A549 (cell line): ENCODE measurements around the gene ADARB2. TPM values are rescaled to one million over a fixed set of nuclear protein-coding genes. Genes with fewer than 3 reads are reported as not detected.

Experiments
- ATAC-seq, 2 experiments: fragments of 200-7000 bp in 1 of 2; fragments of >200 bp in 1 of 2; cut with Nextera tagmentation in 1 of 2; cut with Tn5 transposase in 1 of 2; 3 replicates each; pipeline versions ENCODE4 v1.8.0 to v1.9.1; 2018 to 2020; ENCODE audit warnings: mild to moderate bottlenecking in 1 of 2, moderate library complexity in 1 of 2
- CTCF ChIA-PET: fragments of 300-600 bp; sonication (Branson Sonifier 250); formaldehyde crosslinking; extraction: SDS; loops from one replicate; lab custom pipeline; 2021; ENCODE audit warnings: antibody characterized with exemption, inconsistent platforms; lab: Yijun Ruan, JAX
- POLR2A ChIA-PET: fragments of 350-600 bp; formaldehyde crosslinking; extraction: SDS; loops from one replicate; lab custom pipeline; 2021; ENCODE audit warnings: antibody characterized with exemption, inconsistent platforms; lab: Yijun Ruan, JAX
- DNase-seq, 2 experiments: peaks; one replicate each; pipeline versions ENCODE4 v3.0.0 to v3.0.0-alpha.2; 2011 to 2016; ENCODE audit warnings: low read depth in 1 of 2, low spot score in 1 of 2
- FAIRE-seq: peaks from 2 replicates; lab custom pipeline; 2011; peaks lifted over from hg19 to GRCh38; lab: Jason Lieb, UNC
- H3K27ac ChIP-seq, 2 experiments: fragments of >200 bp; sonication (Bioruptor Twin); formaldehyde crosslinking; 3 replicates each; pipeline ENCODE4 v1.5.1; 2016 to 2017
- H3K4me1 ChIP-seq: fragments of >200 bp; sonication (Bioruptor Twin); formaldehyde crosslinking; 3 replicates; pipeline ENCODE4 v1.6.1; 2016
- H3K4me2 ChIP-seq: fragments of >200 bp; sonication (Bioruptor Twin); formaldehyde crosslinking; 3 replicates; pipeline ENCODE4 v1.6.1; 2016
- H3K4me3 ChIP-seq: fragments of >200 bp; sonication (Bioruptor Twin); formaldehyde crosslinking; 3 replicates; pipeline ENCODE4 v1.5.1; 2016
- H3K9me3 ChIP-seq: fragments of >200 bp; sonication (Bioruptor Twin); formaldehyde crosslinking; 3 replicates; pipeline ENCODE4 v1.6.1; 2016
- CBX2 ChIP-seq: fragments of 200-600 bp; sonication (generic); IDR thresholded peaks from 2 replicates; pipeline ENCODE4 v1.6.1; 2016; ENCODE audit warnings: low read depth, mild to moderate bottlenecking, borderline replicate concordance
- CBX8 ChIP-seq: fragments of 200-600 bp; sonication (generic); IDR thresholded peaks from 2 replicates; pipeline ENCODE4 v1.6.1; 2016
- CHD2 ChIP-seq: fragments of 150-350 bp; IDR thresholded peaks from 2 replicates; pipeline ENCODE4 v1.6.1; 2014; ENCODE audit warnings: low read length; ENCODE audit not compliant: partially characterized antibody
- CHD4 ChIP-seq: fragments of 200-600 bp; sonication (generic); IDR thresholded peaks from 2 replicates; pipeline ENCODE4 v1.6.1; 2016; ENCODE audit warnings: antibody characterized with exemption, mild to moderate bottlenecking, borderline replicate concordance
- EHF ChIP-seq: fragments of 250-450 bp; sonication (Bioruptor Pico); IDR thresholded peaks from 2 replicates; pipeline ENCODE4 v1.5.0; 2020; ENCODE audit warnings: mild to moderate bottlenecking
- GATA3 ChIP-seq: IDR thresholded peaks from 2 replicates; pipeline ENCODE4 v1.6.1; 2012; ENCODE audit warnings: borderline replicate concordance
- HDAC2 ChIP-seq: fragments of 200-600 bp; sonication (generic); IDR thresholded peaks from 2 replicates; pipeline ENCODE4 v1.6.1; 2016
- HEYL ChIP-seq: fragments of 250-450 bp; sonication (Bioruptor Pico); IDR thresholded peaks from 2 replicates; pipeline ENCODE4 v1.8.0; 2021; ENCODE audit warnings: mild to moderate bottlenecking, moderate library complexity
- HMGXB4 ChIP-seq: fragments of 250-450 bp; sonication (Bioruptor Pico); IDR thresholded peaks from 2 replicates; pipeline ENCODE4 v1.5.0; 2021; ENCODE audit warnings: mild to moderate bottlenecking, moderate library complexity, borderline replicate concordance
- JUN ChIP-seq, 2 experiments: fragments of >200 bp; sonication (Bioruptor Twin); formaldehyde crosslinking; IDR thresholded peaks; 2 replicates in 1 of 2; 3 replicates in 1 of 2; pipeline ENCODE4 v1.6.1; 2016 to 2017
- NFE2L2 ChIP-seq: fragments of 150-350 bp; conservative IDR thresholded peaks from 2 replicates; pipeline ENCODE4 v1.6.1; 2014; ENCODE audit warnings: low read length
- NR3C1 ChIP-seq: fragments of >200 bp; sonication (Bioruptor Twin); formaldehyde crosslinking; IDR thresholded peaks from 3 replicates; pipeline ENCODE4 v1.6.1; 2017
- RARB ChIP-seq: fragments of 250-450 bp; sonication (Bioruptor Pico); IDR thresholded peaks from 2 replicates; pipeline ENCODE4 v1.8.0; 2021; ENCODE audit warnings: mild to moderate bottlenecking, moderate library complexity
- RCOR1 ChIP-seq: fragments of 150-350 bp; IDR thresholded peaks from 2 replicates; pipeline ENCODE4 v1.6.1; 2014; ENCODE audit warnings: antibody characterized with exemption, low read length, low read depth
- RFX5 ChIP-seq: fragments of 450-650 bp; IDR thresholded peaks from 2 replicates; pipeline ENCODE4 v1.7.1; 2014; ENCODE audit warnings: antibody characterized with exemption, mild to moderate bottlenecking, moderate library complexity
- TFCP2L1 ChIP-seq: fragments of 250-450 bp; sonication (Bioruptor Pico); IDR thresholded peaks from 2 replicates; pipeline ENCODE4 v1.5.0; 2021; ENCODE audit warnings: mild to moderate bottlenecking
- TP53 ChIP-seq: fragments of 250-450 bp; sonication (Bioruptor Pico); IDR thresholded peaks from 2 replicates; pipeline ENCODE4 v1.5.0; 2021; ENCODE audit warnings: mild to moderate bottlenecking, moderate library complexity
- USF2 ChIP-seq: fragments of 450-650 bp; IDR thresholded peaks from 2 replicates; pipeline ENCODE4 v1.6.1; 2014; ENCODE audit warnings: antibody characterized with exemption
- ZSCAN20 ChIP-seq: fragments of 250-450 bp; sonication (Bioruptor Pico); IDR thresholded peaks from 2 replicates; pipeline ENCODE4 v1.8.0; 2022; ENCODE audit warnings: mild to moderate bottlenecking, moderate library complexity
- WGBS: methylation state at CpG from one replicate; pipeline ENCODE4 v1.1.6; 2017; ENCODE audit errors: missing lambda C conversion rate; 5-methylcytosine and 5-hydroxymethylcytosine counted together
- polyA plus RNA-seq, 4 experiments: library from polyadenylated mRNA; depleted of rRNA in 3 of 4; stranded (reverse); fragments of >200 nt; fragmentation: RNase III in 1 of 4; extraction: RNeasy Plus Mini Kit Qiagen cat#74134 plus additional on column Dnase treatment in 1 of 4; gene quantifications; 2 replicates in 3 of 4; 3 replicates in 1 of 4; pipeline ENCODE4 v1.2.3, GENCODE V29; 2011 to 2017
- TF ChIP-seq, protein P1 (sequence below): IDR thresholded peaks from 2 replicates; pipeline ENCODE4 v1.6.1; 2012; ENCODE audit warnings: low read depth, borderline replicate concordance
- TF ChIP-seq, protein P2 (sequence below): IDR thresholded peaks from 2 replicates; pipeline ENCODE4 v1.6.1; 2012

Gene ADARB2
- polyA plus RNA-seq, 2 of the 4 experiments (the other 2 are of a cell fraction), result not detected

DNA sequence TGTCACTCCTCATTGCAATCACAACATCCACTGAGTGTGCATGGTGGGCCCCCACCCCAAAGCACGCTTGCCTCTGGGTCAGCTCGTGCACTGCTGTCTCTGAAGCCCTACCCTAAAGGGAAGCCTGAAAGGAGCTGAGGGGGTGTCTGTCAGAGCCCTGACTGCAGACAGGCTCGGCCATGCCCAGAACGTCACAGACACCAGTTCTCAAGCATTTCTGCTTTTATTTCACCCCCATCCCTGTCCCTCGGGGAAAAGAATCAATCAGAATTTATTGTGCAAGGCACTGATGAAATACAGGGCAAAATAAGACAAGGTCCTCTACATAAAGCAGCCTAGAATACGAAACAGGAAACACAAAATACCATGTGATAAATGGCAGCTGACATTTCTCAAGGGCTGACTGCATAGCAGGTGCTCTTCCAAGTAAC is 449.3 kb downstream of the ADARB2 start (continued):
- no peak for TF ChIP-seq HMGXB4

DNA sequence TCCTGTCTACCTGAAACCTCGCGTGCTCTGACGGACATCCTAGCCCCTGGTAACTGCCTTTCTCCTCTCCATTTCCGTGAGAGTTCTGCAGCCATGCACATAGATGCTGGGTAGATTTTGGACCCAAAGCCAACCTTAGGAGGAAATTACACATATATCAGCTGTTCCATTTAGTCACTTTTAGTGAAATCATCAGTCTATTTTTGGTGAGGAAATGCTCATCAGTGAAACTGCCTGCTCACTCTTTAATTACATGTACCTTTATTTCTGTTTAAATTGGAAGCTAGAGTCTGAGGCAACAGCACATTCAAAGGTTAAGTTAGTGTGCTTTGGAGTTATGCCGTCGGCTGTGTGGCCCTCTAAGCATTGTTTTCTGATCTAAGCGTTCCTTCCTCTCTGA is 449.8 kb downstream of the ADARB2 start:
- POLR2A ChIA-PET, result no interaction called here
- Histone ChIP-seq H3K27ac (no peak overlapping the region), H3K9me3 (no peaks in the 10 kb centered on the region), H3K4me1 (no peaks in the 10 kb centered on the region), H3K4me3 (no peak overlapping the region), H3K4me2 (no peak overlapping the region)
- FAIRE-seq (no peak), DNase-seq (no peak), ATAC-seq (no peak)
- WGBS, result 67% methylated on average over 7 of the region's 7 CpGs
- CTCF ChIA-PET, result no interaction called here
- TF ChIP-seq TP53 (no peak), CHD4 (no peak), CBX8 (no peak), EHF (no peak), RARB (CRISPR knock-in tag) (no peak), USF2 (no peak), CBX2 (no peak), NFE2L2 (no peak), TFCP2L1 (CRISPR knock-in tag) (no peak), GATA3 (no peak), ZSCAN20 (CRISPR knock-in tag) (no peak), NR3C1 (no peak), HEYL (CRISPR knock-in tag) (no peak), RFX5 (no peak)
- TF ChIP-seq, protein P1, sequence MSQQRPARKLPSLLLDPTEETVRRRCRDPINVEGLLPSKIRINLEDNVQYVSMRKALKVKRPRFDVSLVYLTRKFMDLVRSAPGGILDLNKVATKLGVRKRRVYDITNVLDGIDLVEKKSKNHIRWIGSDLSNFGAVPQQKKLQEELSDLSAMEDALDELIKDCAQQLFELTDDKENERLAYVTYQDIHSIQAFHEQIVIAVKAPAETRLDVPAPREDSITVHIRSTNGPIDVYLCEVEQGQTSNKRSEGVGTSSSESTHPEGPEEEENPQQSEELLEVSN, result no peak

- H3K27ac ChIP-seq, result no peak overlapping the region
- TF ChIP-seq, protein P1, result no peak
- TF ChIP-seq, protein P2, sequence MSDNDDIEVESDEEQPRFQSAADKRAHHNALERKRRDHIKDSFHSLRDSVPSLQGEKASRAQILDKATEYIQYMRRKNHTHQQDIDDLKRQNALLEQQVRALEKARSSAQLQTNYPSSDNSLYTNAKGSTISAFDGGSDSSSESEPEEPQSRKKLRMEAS, result no peak
- ATAC-seq (no peak), FAIRE-seq (no peak), DNase-seq (no peak)
- H3K4me2 ChIP-seq, result no peak overlapping the region
- 11% methylated on average over 8 of the region's 8 CpGs for WGBS
- POLR2A ChIA-PET, result no interaction called here
- CTCF ChIA-PET, result interaction anchor here (1.1 to 1.4 kb wide), 2 partner anchors 9 to 35 kb away, joined by 3 read pairs; no protein-coding TSS in a partner anchor
- no peaks in the 10 kb centered on the region for H3K4me1 ChIP-seq
- no peaks in the 10 kb centered on the region for H3K9me3 ChIP-seq
- H3K4me3 ChIP-seq, result no peak overlapping the region
Measured at GRCh38 chr10:1284076-1284475, 453.2 kb downstream of the ADARB2 start.

GRCh38 chr10:1281405-1281782 is 455.9 kb downstream of the ADARB2 start:
- no peak overlapping the region for H3K27ac ChIP-seq
- H3K4me3 ChIP-seq, result no peak overlapping the region
- TF ChIP-seq HDAC2 (no peak), RCOR1 (no peak), CHD2 (no peak), JUN (IDR thresholded peaks at IDR 0.05) (no peak), GATA3 (no peak), CHD4 (no peak)
- TF ChIP-seq, all 56 proteins: peak for 0
- 14% methylated on average over 9 of the region's 9 CpGs for WGBS
- no peak overlapping the region for H3K4me2 ChIP-seq
- ChIA-PET POLR2A (no interaction called here), CTCF (no interaction called here)
- H3K4me1 ChIP-seq, result no peaks in the 10 kb centered on the region
- no peak for FAIRE-seq
- DNase-seq, result no peak
- H3K9me3 ChIP-seq, result no peaks in the 10 kb centered on the region
- ATAC-seq, result no peak
